Measurements from ENCODE around the gene ALDH3B2.
"Not testable (repeated sequence)": the region's sequence is repeated elsewhere in the genome, so short reads cannot be mapped to it uniquely, and the experiment has no call there.

Gene ALDH3B2

DNA sequence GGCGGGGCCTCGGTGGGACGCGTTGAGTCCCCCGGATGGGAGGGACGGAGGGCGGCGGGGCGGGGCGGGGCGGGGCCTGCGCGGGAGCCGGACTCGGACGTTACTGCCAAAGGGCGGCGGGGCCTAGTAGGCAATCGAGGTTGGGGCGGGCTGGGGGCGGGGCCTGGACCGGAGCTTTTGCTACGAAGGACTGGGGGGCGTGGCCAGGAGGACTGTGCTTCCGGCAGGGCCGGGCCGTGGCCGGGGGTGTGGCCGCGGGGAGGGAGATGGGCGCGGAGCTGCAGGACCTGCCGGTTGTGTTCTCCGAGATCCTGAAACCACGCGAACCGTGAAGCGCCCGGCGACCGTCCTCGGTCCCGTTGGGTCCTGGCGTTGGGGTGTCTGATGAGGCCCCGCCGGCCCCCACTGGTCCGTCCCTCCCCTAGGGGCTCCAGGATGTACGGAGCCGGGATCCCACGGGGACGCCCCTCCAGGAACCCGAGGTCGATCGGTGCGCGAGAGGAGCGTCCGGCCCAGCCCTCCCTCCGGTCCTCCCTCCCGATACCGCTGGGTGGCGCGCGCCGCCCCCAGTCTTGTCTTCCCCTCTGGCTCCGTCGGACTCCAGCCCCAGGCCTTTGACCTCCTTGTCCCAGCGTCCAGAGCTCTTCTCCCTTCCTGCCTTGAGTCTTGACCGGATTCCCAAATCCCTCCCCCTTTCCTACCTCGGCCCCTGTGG, 44.0 kb downstream of the ALDH3B2 start:
- peak overlapping the region; percentile 32 for H3K27ac ChIP-seq (ENCODE audit: low read length)

DNA sequence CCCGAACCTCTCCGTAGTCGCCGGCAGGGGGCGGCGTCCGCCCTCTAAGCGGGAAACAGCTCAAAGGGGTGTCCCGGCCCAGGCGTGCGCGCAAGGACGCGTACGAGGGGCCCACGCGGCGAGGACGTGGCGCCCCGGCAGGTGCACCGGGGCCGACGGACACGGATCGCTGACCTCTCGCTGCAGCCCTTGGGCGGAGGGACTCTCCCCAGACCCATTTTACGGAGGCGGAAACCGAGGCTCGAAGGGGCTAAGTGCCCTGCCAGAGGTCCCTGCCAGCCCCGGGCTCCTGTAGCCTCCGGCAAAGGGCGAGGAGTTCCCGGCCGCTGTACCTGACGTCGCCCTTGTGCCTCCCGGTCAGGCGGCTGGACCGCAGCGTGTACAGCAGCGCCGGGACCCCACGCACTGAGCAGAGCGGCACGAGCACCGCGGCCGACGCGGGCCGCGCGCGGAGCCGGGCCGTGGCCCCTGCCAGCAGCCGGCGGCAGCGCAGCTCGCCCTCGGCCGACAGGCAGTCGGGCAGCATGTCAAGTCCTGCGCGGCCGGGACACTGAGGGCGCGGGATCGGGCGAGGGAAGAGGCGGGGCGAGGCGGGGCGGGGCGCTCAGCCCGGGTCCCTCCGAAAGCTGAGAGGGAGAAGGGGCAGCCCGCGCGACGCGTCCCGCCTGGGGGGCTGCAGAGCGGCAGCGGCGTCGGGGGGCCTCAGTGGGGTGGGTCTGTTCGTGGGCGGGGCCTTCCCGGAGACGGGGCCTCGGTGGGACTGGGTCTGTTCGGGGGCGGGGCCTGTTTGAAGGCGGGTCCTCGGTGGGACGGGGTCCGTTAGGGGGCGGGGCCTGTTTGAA, 44.8 kb downstream of the ALDH3B2 start, which contains the start of gene NUDT8:
Gene NUDT8, minus strand, starts transcription at position 552 of the 842 bp plus-strand sequence. Its CDS starts 26 bp downstream, at position 526.
- Histone ChIP-seq H3K4me1 (ENCODE audit: insufficient read depth, low read length) (peaks cover 4% of the 10 kb centered on the region; the same call in 1 of the 2 replicates), H3K27me3 (ENCODE audit: insufficient read depth, low read length) (no peaks in the 10 kb centered on the region), H3K36me3 (ENCODE audit: insufficient read depth, low read depth, low read length) (peaks cover 8% of the 10 kb centered on the region; the same call in 1 of the 2 replicates), H3K9ac (ENCODE audit: low read depth, low read length) (peak within 1 kb of the TSS; percentile 61), H3K4me3 (ENCODE audit: low read length) (peak within 1 kb of the TSS; percentile 81), H3K9me3 (ENCODE audit: insufficient read depth, low read depth, low read length) (no peaks in the 10 kb centered on the region), H3K27ac (ENCODE audit: low read length) (peak within 1 kb of the TSS; percentile 32)

More for the DNA sequence above, 44.0 kb downstream of the ALDH3B2 start:
- no peaks in the 10 kb centered on the region for H3K9me3 ChIP-seq (ENCODE audit: insufficient read depth, low read depth, low read length)
- H3K27me3 ChIP-seq (ENCODE audit: insufficient read depth, low read length), result no peaks in the 10 kb centered on the region
- peaks cover 8% of the 10 kb centered on the region; the same call in 1 of the 2 replicates for H3K36me3 ChIP-seq (ENCODE audit: insufficient read depth, low read depth, low read length)
- H3K4me3 ChIP-seq (ENCODE audit: low read length), result peak overlapping the region; percentile 81
- H3K4me1 ChIP-seq (ENCODE audit: insufficient read depth, low read length), result peaks cover 4% of the 10 kb centered on the region; the same call in 1 of the 2 replicates
- H3K9ac ChIP-seq (ENCODE audit: low read depth, low read length), result peak overlapping the region; percentile 41; the same call in 1 of the 2 replicates

DNA sequence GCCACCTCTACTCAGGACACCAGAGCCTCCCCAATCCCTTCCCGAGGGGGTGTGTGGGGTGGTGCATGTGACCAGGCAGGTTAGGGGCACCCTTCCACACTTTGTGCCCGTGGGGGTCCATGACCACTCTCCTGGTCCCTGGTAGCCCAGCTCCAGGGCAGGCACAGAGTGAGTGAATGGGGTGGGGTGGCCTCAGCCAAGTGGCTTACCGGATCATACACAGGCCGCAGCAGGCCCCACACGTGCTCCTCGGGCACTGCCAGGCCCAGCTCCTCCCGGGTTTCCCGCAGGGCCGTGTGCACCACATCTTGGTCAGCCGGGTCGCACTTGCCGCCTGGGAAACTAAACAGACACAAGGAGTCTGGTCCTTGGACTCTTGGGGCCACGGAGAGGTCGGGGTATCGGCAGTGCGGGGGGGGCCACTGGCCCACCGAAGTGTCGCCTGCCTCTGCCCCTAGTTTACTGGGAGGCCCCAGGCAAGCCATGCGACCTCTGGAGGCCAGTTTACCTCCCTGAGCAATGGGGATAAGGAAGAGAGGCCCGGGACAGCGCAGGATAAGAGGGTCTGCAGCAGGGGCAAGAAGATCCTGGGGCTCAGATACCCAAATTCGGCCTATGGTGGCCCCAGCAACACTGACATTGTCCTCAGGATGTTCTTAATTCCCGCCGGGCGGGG, 45.6 kb downstream of the ALDH3B2 start:
- Histone ChIP-seq H3K27ac (ENCODE audit: low read length) (no peak overlapping the region), H3K9me3 (ENCODE audit: insufficient read depth, low read depth, low read length) (no peaks in the 10 kb centered on the region), H3K9ac (ENCODE audit: low read depth, low read length) (no peak overlapping the region; the same call in 1 of the 2 replicates), H3K4me3 (ENCODE audit: low read length) (peak overlapping the region; percentile 72; the same call in 1 of the 2 replicates), H3K36me3 (ENCODE audit: insufficient read depth, low read depth, low read length) (peaks cover 8% of the 10 kb centered on the region; the same call in 1 of the 2 replicates), H3K4me1 (ENCODE audit: insufficient read depth, low read length) (peaks cover 4% of the 10 kb centered on the region; the same call in 1 of the 2 replicates), H3K27me3 (ENCODE audit: insufficient read depth, low read length) (no peaks in the 10 kb centered on the region; the same call in 1 of the 2 replicates)

- Histone ChIP-seq H3K9me3 (ENCODE audit: insufficient read depth, low read depth, low read length) (no peaks in the 10 kb centered on the region), H3K36me3 (ENCODE audit: insufficient read depth, low read depth, low read length) (peaks cover 8% of the 10 kb centered on the region; the same call in 1 of the 2 replicates), H3K27ac (ENCODE audit: low read length) (no peak overlapping the region), H3K4me1 (ENCODE audit: insufficient read depth, low read length) (peaks cover 4% of the 10 kb centered on the region; the same call in 1 of the 2 replicates), H3K9ac (ENCODE audit: low read depth, low read length) (no peak overlapping the region), H3K27me3 (ENCODE audit: insufficient read depth, low read length) (no peaks in the 10 kb centered on the region; the same call in 1 of the 2 replicates), H3K4me3 (ENCODE audit: low read length) (no peak overlapping the region)
These were observed 46.4 kb downstream of the ALDH3B2 start for GRCh38 chr11:67627812-67628624.

DNA sequence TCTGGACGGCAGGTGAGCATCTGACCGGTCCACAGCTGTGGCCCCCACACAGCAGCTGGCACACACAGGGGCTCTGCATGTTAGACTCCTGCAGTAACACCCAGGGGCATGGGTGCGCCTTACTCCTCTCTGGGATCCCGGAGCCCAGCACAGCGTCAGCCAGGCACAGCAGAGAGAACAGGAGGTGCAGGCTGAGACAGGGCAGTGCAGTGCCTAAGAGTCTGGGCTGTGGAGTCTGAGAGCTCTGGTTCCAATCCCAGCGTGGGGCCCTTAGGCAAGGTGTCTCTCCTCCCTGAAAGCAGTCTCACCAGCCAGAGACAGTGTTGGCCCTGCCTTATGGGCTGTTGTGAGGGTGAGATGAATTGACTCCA, 47.0 kb downstream of the ALDH3B2 start:
- Histone ChIP-seq H3K27me3 (ENCODE audit: insufficient read depth, low read length) (no peaks in the 10 kb centered on the region; the same call in 1 of the 2 replicates), H3K4me1 (ENCODE audit: insufficient read depth, low read length) (peaks cover 4% of the 10 kb centered on the region; the same call in 1 of the 2 replicates), H3K9me3 (ENCODE audit: insufficient read depth, low read depth, low read length) (no peaks in the 10 kb centered on the region), H3K27ac (ENCODE audit: low read length) (no peak overlapping the region), H3K36me3 (ENCODE audit: insufficient read depth, low read depth, low read length) (peaks cover 8% of the 10 kb centered on the region; the same call in 1 of the 2 replicates), H3K9ac (ENCODE audit: low read depth, low read length) (no peak overlapping the region), H3K4me3 (ENCODE audit: low read length) (no peak overlapping the region)

GRCh38 chr11:67626970-67627369, 47.5 kb downstream of the ALDH3B2 start:
- H3K4me1 ChIP-seq (ENCODE audit: insufficient read depth, low read length), result peaks cover 4% of the 10 kb centered on the region; the same call in 1 of the 2 replicates

GRCh38 chr11:67626131-67626833, 48.1 kb downstream of the ALDH3B2 start:
- H3K4me3 ChIP-seq (ENCODE audit: low read length); H3K9ac ChIP-seq (ENCODE audit: low read depth, low read length); H3K27ac ChIP-seq (ENCODE audit: low read length); H3K27me3 ChIP-seq (ENCODE audit: insufficient read depth, low read length); H3K9me3 ChIP-seq (ENCODE audit: insufficient read depth, low read depth, low read length); H3K36me3 ChIP-seq (ENCODE audit: insufficient read depth, low read depth, low read length); H3K4me1 ChIP-seq (ENCODE audit: insufficient read depth, low read length): not testable (repeated sequence)

More at GRCh38 chr11:67626970-67627369, 47.5 kb downstream of the ALDH3B2 start:
- Histone ChIP-seq H3K27me3 (ENCODE audit: insufficient read depth, low read length) (no peaks in the 10 kb centered on the region; the same call in 1 of the 2 replicates), H3K36me3 (ENCODE audit: insufficient read depth, low read depth, low read length) (peaks cover 8% of the 10 kb centered on the region; the same call in 1 of the 2 replicates), H3K9ac (ENCODE audit: low read depth, low read length) (no peak overlapping the region), H3K4me3 (ENCODE audit: low read length) (no peak overlapping the region), H3K27ac (ENCODE audit: low read length) (no peak overlapping the region), H3K9me3 (ENCODE audit: insufficient read depth, low read depth, low read length) (no peaks in the 10 kb centered on the region)

GRCh38 chr11:67623795-67624194, 50.6 kb downstream of the ALDH3B2 start:
- H3K27me3 ChIP-seq (ENCODE audit: insufficient read depth, low read length), result peaks cover 15% of the 10 kb centered on the region; the same call in 1 of the 2 replicates
- H3K4me1 ChIP-seq (ENCODE audit: insufficient read depth, low read length); H3K27ac ChIP-seq (ENCODE audit: low read length); H3K9ac ChIP-seq (ENCODE audit: low read depth, low read length); H3K4me3 ChIP-seq (ENCODE audit: low read length); H3K36me3 ChIP-seq (ENCODE audit: insufficient read depth, low read depth, low read length); H3K9me3 ChIP-seq (ENCODE audit: insufficient read depth, low read depth, low read length): not testable (repeated sequence)

GRCh38 chr11:67622905-67623304, 51.5 kb downstream of the ALDH3B2 start:
- H3K27me3 ChIP-seq (ENCODE audit: insufficient read depth, low read length), result peaks cover 24% of the 10 kb centered on the region
- not testable (repeated sequence) for H3K9ac ChIP-seq (ENCODE audit: low read depth, low read length); H3K27ac ChIP-seq (ENCODE audit: low read length); H3K36me3 ChIP-seq (ENCODE audit: insufficient read depth, low read depth, low read length); H3K9me3 ChIP-seq (ENCODE audit: insufficient read depth, low read depth, low read length); H3K4me1 ChIP-seq (ENCODE audit: insufficient read depth, low read length); H3K4me3 ChIP-seq (ENCODE audit: low read length)

GRCh38 chr11:67621928-67622327, 52.5 kb downstream of the ALDH3B2 start:
- Histone ChIP-seq H3K9ac (ENCODE audit: low read depth, low read length) (peak overlapping the region; percentile 71; the same call in 1 of the 2 replicates), H3K27me3 (ENCODE audit: insufficient read depth, low read length) (peaks cover 34% of the 10 kb centered on the region), H3K4me3 (ENCODE audit: low read length) (peak overlapping the region; percentile 91)
- not testable (repeated sequence) for H3K27ac ChIP-seq (ENCODE audit: low read length); H3K4me1 ChIP-seq (ENCODE audit: insufficient read depth, low read length); H3K36me3 ChIP-seq (ENCODE audit: insufficient read depth, low read depth, low read length); H3K9me3 ChIP-seq (ENCODE audit: insufficient read depth, low read depth, low read length)
